ENCODE measurements around the gene LMX1A. TPM values are rescaled to one million over a fixed set of nuclear protein-coding genes. Genes with fewer than 3 reads are reported as not detected.

Gene LMX1A
- total and polyA plus RNA-seq, 7 donors, result 0.04 to 1.2 (median 0.46) TPM; not detected in 2

- no peaks in the 10 kb centered on the region for H3K4me1 ChIP-seq
- TF ChIP-seq EP300 (IDR thresholded peaks at IDR 0.05) (no peak), POLR2AphosphoS5 (IDR thresholded peaks at IDR 0.05) (no peak), CTCF (IDR thresholded peaks at IDR 0.05) (no peak), POLR2A (IDR thresholded peaks at IDR 0.05) (no peak)
- H3K4me3 ChIP-seq, result no peak overlapping the region
- intact Hi-C loops (cut with DNase I), result no loop called here
- peaks cover 0 to 2% (median 0%) of the 10 kb centered on the region in 4 donors for H3K9me3 ChIP-seq
- H3K27me3 ChIP-seq, result peaks cover 0 to 19% (median 0%) of the 10 kb centered on the region in 3 donors
- H3K27ac ChIP-seq, result no peak overlapping the region
- no peak for DNase-seq
- H3K36me3 ChIP-seq, result no peaks in the 10 kb centered on the region
- 78 to 92% methylated on average over 2 of the region's 2 CpGs for whole genome bisulfite sequencing, 2 donors
These were observed 43.9 kb downstream of the LMX1A start for GRCh38 chr1:165312591-165312990.

DNA sequence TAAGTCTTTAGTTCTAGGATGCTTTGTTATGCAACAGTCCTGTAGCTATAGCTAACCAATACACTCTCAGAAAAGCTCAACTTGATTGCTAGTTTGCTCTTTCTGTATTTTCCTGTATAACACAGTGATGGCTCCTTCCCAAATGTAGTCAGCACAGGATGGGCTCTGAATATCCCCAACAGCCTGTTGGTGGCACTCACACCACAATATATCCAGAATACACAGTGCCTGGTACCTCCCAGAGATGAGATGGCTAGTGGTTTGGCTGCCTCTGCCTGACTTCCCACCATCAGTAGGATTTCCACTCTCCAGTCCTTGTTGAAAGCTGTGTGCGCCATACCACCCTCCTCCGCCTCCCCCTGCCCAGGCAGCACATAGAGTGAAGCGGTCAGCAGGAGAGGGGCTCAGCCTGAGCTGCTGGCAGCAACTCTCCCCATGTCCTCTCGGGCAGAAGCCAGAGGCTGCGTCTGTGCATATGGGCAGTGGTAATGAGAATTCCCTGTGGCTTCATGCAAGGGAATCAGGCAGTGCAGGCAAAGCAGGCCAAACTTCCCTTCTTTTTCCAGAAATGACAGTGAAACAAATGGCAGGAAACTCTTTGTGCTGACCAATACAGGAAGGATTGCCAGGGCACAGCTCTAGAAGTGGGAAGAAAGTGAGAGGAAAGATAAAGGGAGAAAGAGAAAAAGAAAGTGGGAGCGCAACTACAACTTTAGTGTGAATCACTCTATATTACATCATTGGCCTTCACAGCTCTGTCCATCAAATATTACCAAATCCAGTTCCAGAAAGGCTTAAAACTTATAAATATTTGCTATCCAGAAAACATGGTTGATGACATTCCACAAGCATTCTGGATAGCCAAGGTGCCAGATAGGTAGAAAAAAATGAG lies 49.7 kb downstream of the LMX1A start:
- 80 to 89% methylated on average over 6 of the region's 6 CpGs for WGBS, 2 donors
- TF ChIP-seq CTCF (IDR thresholded peaks at IDR 0.05), result no peak
- TF ChIP-seq EP300 (IDR thresholded peaks at IDR 0.05), result no peak
- TF ChIP-seq POLR2AphosphoS5 (IDR thresholded peaks at IDR 0.05), result no peak
- TF ChIP-seq POLR2A (IDR thresholded peaks at IDR 0.05), result no peak
- peak overlapping the region in 1 of 4 donors; percentile 3 for H3K27ac ChIP-seq

GRCh38 chr1:165303386-165303785 lies 53.1 kb downstream of the LMX1A start:
- Histone ChIP-seq H3K27me3 (no peaks in the 10 kb centered on the region), H3K27ac (no peak overlapping the region), H3K4me1 (no peaks in the 10 kb centered on the region), H3K9me3 (no peaks in the 10 kb centered on the region), H3K36me3 (no peaks in the 10 kb centered on the region), H3K4me3 (no peak overlapping the region)
- WGBS, 2 donors, result 85 to 88% methylated on average over 8 of the region's 8 CpGs
- TF ChIP-seq POLR2AphosphoS5 (IDR thresholded peaks at IDR 0.05) (no peak), EP300 (IDR thresholded peaks at IDR 0.05) (no peak), CTCF (IDR thresholded peaks at IDR 0.05) (no peak), POLR2A (IDR thresholded peaks at IDR 0.05) (no peak)
- DNase-seq, result no peak
- intact Hi-C loops (cut with DNase I), result no loop called here

More for the DNA sequence above, 49.7 kb downstream of the LMX1A start:
- Histone ChIP-seq H3K9me3 (no peaks in the 10 kb centered on the region), H3K27me3 (no peaks in the 10 kb centered on the region), H3K36me3 (no peaks in the 10 kb centered on the region), H3K4me1 (no peaks in the 10 kb centered on the region), H3K4me3 (no peak overlapping the region)
- no peak for DNase-seq
- intact Hi-C loops (cut with DNase I), result no loop called here

DNA sequence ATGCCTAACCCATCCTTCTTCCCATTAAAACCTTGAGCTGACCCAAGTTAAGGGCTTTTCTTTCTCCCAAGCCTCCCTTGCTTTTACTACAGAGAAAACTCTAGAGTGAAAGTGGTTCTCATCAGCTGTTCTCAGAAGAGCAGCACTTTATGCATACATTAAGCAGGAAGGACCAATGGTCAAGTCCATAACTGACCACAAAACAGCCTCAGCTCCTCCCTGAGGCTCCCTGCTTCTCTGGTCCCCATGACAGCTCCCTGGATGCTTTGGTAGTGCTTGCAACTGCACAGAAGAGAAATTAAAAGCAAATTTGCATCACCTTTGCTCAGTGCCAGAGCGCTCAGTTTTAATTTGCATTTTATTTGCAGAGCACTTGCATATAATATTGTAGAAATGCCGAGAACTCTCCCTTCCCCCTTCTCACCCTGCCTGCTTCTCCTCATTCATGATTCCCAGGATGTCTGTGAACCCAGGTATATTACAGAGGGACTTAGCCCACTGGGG lies 56.1 kb downstream of the LMX1A start:
- intact Hi-C loops (cut with DNase I), result no loop called here
- no peak overlapping the region for H3K4me3 ChIP-seq
- H3K27ac ChIP-seq, result no peak overlapping the region
- TF ChIP-seq CTCF (IDR thresholded peaks at IDR 0.05), result no peak
- no peak for TF ChIP-seq POLR2AphosphoS5 (IDR thresholded peaks at IDR 0.05)
- no peak for TF ChIP-seq POLR2A (IDR thresholded peaks at IDR 0.05)
- TF ChIP-seq EP300 (IDR thresholded peaks at IDR 0.05), result no peak
- H3K36me3 ChIP-seq, result no peaks in the 10 kb centered on the region
- H3K4me1 ChIP-seq, result no peaks in the 10 kb centered on the region
- no peaks in the 10 kb centered on the region for H3K27me3 ChIP-seq
- H3K9me3 ChIP-seq, result no peaks in the 10 kb centered on the region
- 86 to 96% methylated on average over 2 of the region's 2 CpGs for WGBS, 2 donors
- no peak for DNase-seq

Measured in sigmoid colon (tissue), 7 donors.